Right lobe of liver (tissue), 4 donors: ENCODE data around the gene CC2D2A.

Experiments
- CTCF ChIP-seq, 4 donors: fragments of 200-600 bp in 3 of 4; fragments of 450-650 bp in 1 of 4; IDR thresholded peaks; one replicate each; pipeline versions ENCODE4 v1.5.1 to v1.8.0; 2016 to 2022; ENCODE audit warnings: antibody characterized with exemption in 4 of 4, mild to moderate bottlenecking in 2 of 4
- POLR2A ChIP-seq: fragments of 450-650 bp; IDR thresholded peaks from one replicate; pipeline ENCODE4 v1.6.1; 2017; ENCODE audit warnings: antibody characterized with exemption, mild to moderate bottlenecking
- donor health status: DM: no; HTN: no; CAD: no.
- donor health status: DM: no; HTN: no; CAD: no.
- donor health status: DM: no; HTN: yes; CAD: no.

GRCh38 chr4:15458616-15459015 is 11.1 kb upstream of the CC2D2A start:
- TF ChIP-seq CTCF (IDR thresholded peaks at IDR 0.05) (no peak), POLR2A (no peak)
